Karpas-422 (cell line): ENCODE measurements around the gene TAF10. TPM values are rescaled to one million over a fixed set of nuclear protein-coding genes. Genes with fewer than 3 reads are reported as not detected.

Experiments
- DNase-seq: peaks from one replicate; pipeline ENCODE4 v3.0.0-alpha.2; 2015
- H2AFZ ChIP-seq: fragments of 200-600 bp; sonication (generic); 2 replicates; pipeline ENCODE4 v1.6.1; 2014; ENCODE audit warnings: antibody characterized with exemption, low read length, mixed read lengths
- H3K27ac ChIP-seq: fragments of 200-600 bp; sonication (generic); 2 replicates; pipeline ENCODE4 v1.5.1; 2014; ENCODE audit warnings: mild to moderate bottlenecking, low read length, moderate library complexity
- H3K27me3 ChIP-seq: fragments of 200-600 bp; sonication (generic); 2 replicates; pipeline ENCODE4 v1.6.1; 2014; ENCODE audit warnings: low read length, mixed read lengths
- H3K36me3 ChIP-seq: fragments of 200-600 bp; sonication (generic); 2 replicates; pipeline ENCODE4 v1.6.1; 2014; ENCODE audit warnings: low read length, mixed read lengths; ENCODE audit not compliant: insufficient read depth
- H3K4me1 ChIP-seq: fragments of 200-600 bp; sonication (generic); 2 replicates; pipeline ENCODE4 v1.6.1; 2014; ENCODE audit warnings: mild to moderate bottlenecking, low read length, mixed read lengths
- H3K4me2 ChIP-seq: fragments of 200-600 bp; sonication (generic); 2 replicates; pipeline ENCODE4 v1.6.1; 2014; ENCODE audit warnings: low read length, low read depth, mild to moderate bottlenecking; ENCODE audit not compliant: poor library complexity, severe bottlenecking
- H3K4me3 ChIP-seq: fragments of 200-600 bp; sonication (generic); 2 replicates; pipeline ENCODE4 v1.5.1; 2014; ENCODE audit warnings: mild to moderate bottlenecking, antibody characterized with exemption, low read length, mixed read lengths
- H3K79me2 ChIP-seq: fragments of 200-600 bp; sonication (generic); 2 replicates; pipeline ENCODE4 v1.6.1; 2014; ENCODE audit warnings: mild to moderate bottlenecking, low read length, mixed read lengths
- H3K9ac ChIP-seq: fragments of 200-600 bp; sonication (generic); 2 replicates; pipeline ENCODE4 v1.6.0; 2014; ENCODE audit warnings: low read length
- H3K9me2 ChIP-seq: fragments of 200-600 bp; sonication (generic), shearing (Covaris generic); replicated peaks from 2 replicates; pipeline ENCODE4 v1.6.0; 2014; ENCODE audit warnings: mild to moderate bottlenecking, low read length, moderate library complexity; ENCODE audit not compliant: insufficient read depth
- H3K9me3 ChIP-seq: fragments of 300-700, 200-600 bp; sonication (generic); 2 replicates; pipeline ENCODE4 v1.6.1; 2014; ENCODE audit warnings: low read length, mixed read lengths
- H4K20me1 ChIP-seq: fragments of 200-600 bp; sonication (generic); 2 replicates; pipeline ENCODE4 v1.6.1; 2014; ENCODE audit warnings: mild to moderate bottlenecking, antibody characterized with exemption, low read length, low read depth; ENCODE audit not compliant: insufficient read depth
- total RNA-seq: library from RNA; depleted of rRNA; stranded (reverse); fragments of >200 nt; shearing (Covaris generic); gene quantifications from 2 replicates; pipeline ENCODE4 v1.2.3, GENCODE V29; 2014; ENCODE audit warnings: low replicate concordance

Gene TAF10
- total RNA-seq, 1 experiment from 2014 or later, result 158 TPM

DNA sequence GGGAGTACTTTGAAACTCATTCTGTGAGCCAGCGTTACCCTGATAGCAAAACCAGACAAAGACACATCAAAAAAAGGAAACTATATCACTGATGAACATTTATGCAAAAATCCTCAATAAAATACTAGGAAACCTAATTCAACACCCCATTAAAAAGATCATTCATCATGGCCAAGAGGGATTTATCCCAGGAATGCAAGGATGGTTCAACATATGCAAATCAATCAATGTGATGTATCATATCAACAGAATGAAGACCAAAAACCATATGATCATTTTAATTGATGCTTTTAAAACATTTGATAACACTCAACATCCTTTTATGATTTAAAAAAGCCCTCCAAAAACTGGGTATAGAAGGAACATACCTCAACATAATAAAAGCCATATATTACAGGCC is 28.4 kb downstream of the TAF10 start:
- no peak for DNase-seq
- Histone ChIP-seq H3K9me3 (peaks cover 12% of the 10 kb centered on the region), H3K9ac (no peak overlapping the region), H2AFZ (no peak overlapping the region), H3K4me1 (no peaks in the 10 kb centered on the region), H3K79me2 (peaks cover 31% of the 10 kb centered on the region), H3K27ac (no peak overlapping the region), H4K20me1 (no peaks in the 10 kb centered on the region), H3K4me3 (no peak overlapping the region), H3K36me3 (peaks cover 3% of the 10 kb centered on the region; the same call in 1 of the 2 replicates), H3K9me2 (no peaks in the 10 kb centered on the region), H3K4me2 (no peak overlapping the region), H3K27me3 (no peaks in the 10 kb centered on the region)

- peaks cover 12% of the 10 kb centered on the region for H3K9me3 ChIP-seq
- no peak overlapping the region for H3K4me2 ChIP-seq
- no peaks in the 10 kb centered on the region for H3K9me2 ChIP-seq
- peaks cover 2% of the 10 kb centered on the region; the same call in 1 of the 2 replicates for H3K36me3 ChIP-seq
- no peak overlapping the region for H3K27ac ChIP-seq
- no peak overlapping the region for H3K4me3 ChIP-seq
- H3K79me2 ChIP-seq, result peaks cover 33% of the 10 kb centered on the region
- H2AFZ ChIP-seq, result no peak overlapping the region
- no peaks in the 10 kb centered on the region for H3K27me3 ChIP-seq
- no peaks in the 10 kb centered on the region for H3K4me1 ChIP-seq
- H3K9ac ChIP-seq, result no peak overlapping the region
- DNase-seq, result no peak
- H4K20me1 ChIP-seq, result no peaks in the 10 kb centered on the region
Measured at GRCh38 chr11:6579681-6580080, 32.3 kb downstream of the TAF10 start.

DNA sequence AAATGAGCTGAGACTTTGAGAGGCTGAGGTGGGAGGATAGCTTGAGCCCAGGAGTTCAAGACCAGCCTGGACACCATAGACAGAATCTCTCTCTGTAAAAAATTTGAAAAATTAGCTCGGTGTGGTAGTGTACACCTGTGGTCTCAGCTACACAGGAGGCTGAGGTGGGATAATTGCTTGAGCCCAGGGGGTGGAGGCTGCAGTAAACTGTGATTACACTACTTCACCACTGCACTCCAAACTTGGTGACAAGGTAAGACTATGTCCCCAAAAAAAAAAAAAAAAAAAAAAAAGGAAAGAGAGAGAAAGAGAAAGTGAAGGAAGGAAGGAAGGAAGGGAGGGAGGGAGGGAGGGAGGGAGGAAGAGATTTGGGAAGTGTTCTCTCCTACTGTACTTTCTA is 33.9 kb downstream of the TAF10 start:
- Histone ChIP-seq H3K4me1 (no peaks in the 10 kb centered on the region), H3K9me3 (peaks cover under 1% of the 10 kb centered on the region; the same call in 1 of the 2 replicates), H3K4me2 (no peak overlapping the region), H3K4me3 (no peak overlapping the region), H3K9me2 (no peaks in the 10 kb centered on the region), H3K36me3 (no peaks in the 10 kb centered on the region; the same call in 1 of the 2 replicates), H3K27me3 (no peaks in the 10 kb centered on the region), H3K9ac (no peak overlapping the region), H3K79me2 (peaks cover 18% of the 10 kb centered on the region), H3K27ac (no peak overlapping the region), H2AFZ (no peak overlapping the region), H4K20me1 (no peaks in the 10 kb centered on the region)
- DNase-seq, result no peak

- no peak for DNase-seq
- H3K4me1 ChIP-seq, result no peaks in the 10 kb centered on the region
- H3K27me3 ChIP-seq, result no peaks in the 10 kb centered on the region
- H3K9me3 ChIP-seq, result no peaks in the 10 kb centered on the region
- no peak overlapping the region for H3K4me3 ChIP-seq
- H3K9ac ChIP-seq, result no peak overlapping the region
- peaks cover 8% of the 10 kb centered on the region; the same call in 1 of the 2 replicates for H3K79me2 ChIP-seq
- no peak overlapping the region for H2AFZ ChIP-seq
- H3K27ac ChIP-seq, result no peak overlapping the region
- H3K4me2 ChIP-seq, result no peak overlapping the region
- no peaks in the 10 kb centered on the region for H3K36me3 ChIP-seq
- H4K20me1 ChIP-seq, result no peaks in the 10 kb centered on the region
- H3K9me2 ChIP-seq, result no peaks in the 10 kb centered on the region
Measured at GRCh38 chr11:6576471-6577373, 35.3 kb downstream of the TAF10 start.

DNA sequence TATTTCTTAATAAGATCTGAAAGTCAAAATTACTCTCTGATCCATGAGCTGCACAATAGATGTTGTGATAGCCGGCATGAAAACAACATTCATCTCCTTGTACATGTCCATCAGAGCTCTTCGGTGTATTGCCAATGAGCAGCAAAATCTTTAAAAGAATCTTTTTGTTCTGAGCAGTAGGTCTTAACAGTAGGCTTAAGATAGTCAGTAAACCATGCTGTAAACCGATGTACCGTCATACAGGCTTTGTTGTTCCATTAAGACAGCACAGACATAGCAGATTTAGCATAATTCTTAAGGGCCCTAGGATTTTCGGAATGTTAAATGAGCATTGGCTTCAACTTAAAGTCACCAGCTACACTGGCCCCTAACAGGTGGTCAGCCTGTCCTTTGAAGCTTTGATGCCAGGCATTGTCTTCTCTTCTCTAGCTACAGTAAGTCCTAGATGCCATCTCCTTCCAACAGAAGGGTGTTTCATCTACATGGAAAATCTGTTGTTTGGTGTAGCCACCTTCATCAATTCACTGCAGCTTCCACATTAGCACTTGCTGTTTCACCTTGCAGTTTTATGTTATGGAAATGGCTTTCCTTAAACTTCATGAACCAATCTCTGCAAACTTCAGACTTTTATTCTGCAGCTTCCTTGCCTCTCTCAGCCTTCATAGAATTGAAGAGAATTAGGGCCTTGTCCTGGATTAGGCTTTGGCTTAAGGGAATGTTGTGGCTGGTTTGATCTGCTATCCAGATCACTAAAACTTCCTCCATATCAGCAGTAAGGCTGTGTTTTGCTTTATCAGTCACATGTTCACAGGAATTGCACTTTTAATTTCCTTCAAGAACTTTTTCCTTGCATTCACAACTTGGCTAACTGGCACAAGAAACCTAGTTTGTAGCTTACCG is 37.0 kb downstream of the TAF10 start:
- H3K36me3 ChIP-seq, result no peaks in the 10 kb centered on the region
- H3K9me3 ChIP-seq, result no peaks in the 10 kb centered on the region
- no peaks in the 10 kb centered on the region for H3K4me1 ChIP-seq
- H3K4me2 ChIP-seq, result no peak overlapping the region
- DNase-seq, result no peak
- H3K9ac ChIP-seq, result no peak overlapping the region
- no peak overlapping the region for H3K27ac ChIP-seq
- H4K20me1 ChIP-seq, result no peaks in the 10 kb centered on the region
- 0 out of 2 replicates have a peak, but pooled peaks cover 3% of the 10 kb centered on the region for H3K79me2 ChIP-seq
- H3K4me3 ChIP-seq, result no peak overlapping the region
- no peak overlapping the region for H2AFZ ChIP-seq
- H3K27me3 ChIP-seq, result no peaks in the 10 kb centered on the region
- no peaks in the 10 kb centered on the region for H3K9me2 ChIP-seq

- no peak for DNase-seq
- no peaks in the 10 kb centered on the region for H3K9me2 ChIP-seq
Measured at GRCh38 chr11:6572215-6572614, 39.8 kb downstream of the TAF10 start.

DNA sequence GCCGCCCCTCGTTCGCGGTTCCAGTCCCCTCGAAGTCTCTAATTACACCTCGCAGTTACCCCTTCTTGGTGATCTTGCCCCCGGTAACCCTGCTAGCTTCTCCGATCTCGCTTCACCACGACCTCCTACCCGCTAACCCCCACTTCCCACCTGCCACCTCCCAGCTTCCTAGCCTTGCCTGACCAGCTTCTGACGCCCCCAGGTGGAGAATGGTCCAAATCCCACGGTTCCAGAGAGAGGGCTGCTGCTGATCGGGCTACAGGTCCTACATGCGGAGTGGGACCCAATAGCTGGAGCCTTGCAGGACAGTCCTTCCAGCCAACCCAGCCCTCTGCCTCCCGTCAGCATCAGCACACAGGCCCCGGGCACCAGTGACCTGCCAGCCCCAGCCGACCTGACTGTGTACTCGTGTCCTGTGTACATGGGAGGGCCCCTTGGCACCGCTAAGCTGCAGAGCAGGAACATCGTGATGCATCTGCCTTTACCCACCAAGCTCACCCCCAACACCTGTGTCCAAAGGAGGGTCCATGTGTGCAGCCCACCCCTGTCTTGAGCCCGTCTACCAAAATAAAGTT is 40.5 kb downstream of the TAF10 start:
- no peak overlapping the region for H3K4me3 ChIP-seq
- no peak for DNase-seq
- no peaks in the 10 kb centered on the region for H3K9me3 ChIP-seq
- no peak overlapping the region for H3K9ac ChIP-seq
- no peaks in the 10 kb centered on the region for H4K20me1 ChIP-seq
- 0 out of 2 replicates have a peak, but pooled peaks cover 3% of the 10 kb centered on the region for H3K79me2 ChIP-seq
- no peaks in the 10 kb centered on the region for H3K9me2 ChIP-seq
- H2AFZ ChIP-seq, result no peak overlapping the region
- H3K4me2 ChIP-seq, result no peak overlapping the region
- no peak overlapping the region for H3K27ac ChIP-seq
- H3K4me1 ChIP-seq, result no peaks in the 10 kb centered on the region
- no peaks in the 10 kb centered on the region for H3K27me3 ChIP-seq
- no peaks in the 10 kb centered on the region for H3K36me3 ChIP-seq

More at GRCh38 chr11:6572215-6572614, 39.8 kb downstream of the TAF10 start:
- Histone ChIP-seq H3K27me3 (no peaks in the 10 kb centered on the region), H3K36me3 (no peaks in the 10 kb centered on the region), H4K20me1 (no peaks in the 10 kb centered on the region), H3K4me3 (no peak overlapping the region), H2AFZ (no peak overlapping the region), H3K4me2 (no peak overlapping the region), H3K27ac (no peak overlapping the region), H3K79me2 (0 out of 2 replicates have a peak, but pooled peaks cover 3% of the 10 kb centered on the region), H3K4me1 (no peaks in the 10 kb centered on the region), H3K9me3 (no peaks in the 10 kb centered on the region), H3K9ac (no peak overlapping the region)
